HPDE6-E6E7 (cell line): ENCODE data around the gene UNC13D.
A peak's percentile ranks its signal among the peaks of the same experiment; 100 is the strongest.
"Not testable (repeated sequence)": the region's sequence is repeated elsewhere in the genome, so short reads cannot be mapped to it uniquely, and the experiment has no call there.

ENCODE experiments used
- DNase-seq: peaks from one replicate; pipeline ENCODE4 v3.0.0; 2011; ENCODE audit warnings: missing footprints; ENCODE audit errors: extremely low spot score

UNC13D gene

DNA sequence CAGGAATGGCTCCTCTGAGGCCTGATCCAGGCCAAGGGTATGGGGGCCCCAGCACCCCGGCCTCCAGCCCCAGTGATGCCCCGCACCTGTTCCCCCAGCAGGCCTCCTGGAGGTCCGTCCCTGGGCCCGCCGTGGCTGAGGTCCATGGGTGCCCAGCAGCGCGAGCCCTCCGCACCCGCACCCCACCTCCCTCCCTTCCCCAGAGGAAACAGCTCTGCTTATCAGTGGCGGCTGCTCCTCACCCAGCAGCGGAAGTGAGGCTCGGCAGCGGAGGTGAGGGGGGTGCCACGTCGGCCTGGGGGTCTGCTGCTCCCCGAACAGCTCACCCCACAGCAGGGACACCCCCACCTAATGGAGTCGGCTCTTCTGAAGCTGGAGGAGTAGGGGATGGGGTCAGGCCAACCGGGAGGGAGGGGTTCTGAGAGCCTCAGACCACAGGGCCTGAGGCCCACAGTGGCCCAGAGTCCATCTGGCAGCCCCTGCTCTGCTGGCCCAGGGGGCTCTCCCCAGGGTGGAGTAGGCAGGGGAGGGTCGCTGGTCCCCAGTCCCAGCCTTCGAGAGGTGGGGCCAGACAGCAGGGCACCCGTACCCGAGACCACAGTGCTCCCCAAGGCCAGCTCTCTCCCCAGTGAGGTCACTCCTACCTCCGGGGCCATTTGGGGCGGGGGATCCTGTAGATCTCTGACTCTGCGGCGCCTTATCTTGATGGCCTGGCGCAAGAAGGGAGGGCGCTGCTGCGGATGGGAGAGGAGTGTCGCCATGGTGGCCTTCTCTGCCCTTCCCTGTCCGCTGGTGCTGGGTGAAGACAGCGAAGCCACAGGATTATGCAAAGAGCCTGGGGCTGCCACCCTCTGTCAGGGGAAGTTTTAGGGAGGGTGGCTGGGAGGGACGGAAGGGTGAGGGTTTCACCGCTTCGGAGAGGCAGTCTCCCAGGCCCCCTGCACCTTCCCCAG, at the start of gene UNC13D:
UNC13D (minus strand) TSS at position 828 of the 953 bp plus-strand sequence; CDS start at position 761, 67 bp downstream.
- peak; percentile 40 for DNase-seq

- no peak for DNase-seq
Observed at GRCh38 chr17:75893305-75894048, 49.3 kb upstream of the UNC13D start.

- no peak for DNase-seq
Observed at GRCh38 chr17:75892556-75893224, 48.5 kb upstream of the UNC13D start.

DNA sequence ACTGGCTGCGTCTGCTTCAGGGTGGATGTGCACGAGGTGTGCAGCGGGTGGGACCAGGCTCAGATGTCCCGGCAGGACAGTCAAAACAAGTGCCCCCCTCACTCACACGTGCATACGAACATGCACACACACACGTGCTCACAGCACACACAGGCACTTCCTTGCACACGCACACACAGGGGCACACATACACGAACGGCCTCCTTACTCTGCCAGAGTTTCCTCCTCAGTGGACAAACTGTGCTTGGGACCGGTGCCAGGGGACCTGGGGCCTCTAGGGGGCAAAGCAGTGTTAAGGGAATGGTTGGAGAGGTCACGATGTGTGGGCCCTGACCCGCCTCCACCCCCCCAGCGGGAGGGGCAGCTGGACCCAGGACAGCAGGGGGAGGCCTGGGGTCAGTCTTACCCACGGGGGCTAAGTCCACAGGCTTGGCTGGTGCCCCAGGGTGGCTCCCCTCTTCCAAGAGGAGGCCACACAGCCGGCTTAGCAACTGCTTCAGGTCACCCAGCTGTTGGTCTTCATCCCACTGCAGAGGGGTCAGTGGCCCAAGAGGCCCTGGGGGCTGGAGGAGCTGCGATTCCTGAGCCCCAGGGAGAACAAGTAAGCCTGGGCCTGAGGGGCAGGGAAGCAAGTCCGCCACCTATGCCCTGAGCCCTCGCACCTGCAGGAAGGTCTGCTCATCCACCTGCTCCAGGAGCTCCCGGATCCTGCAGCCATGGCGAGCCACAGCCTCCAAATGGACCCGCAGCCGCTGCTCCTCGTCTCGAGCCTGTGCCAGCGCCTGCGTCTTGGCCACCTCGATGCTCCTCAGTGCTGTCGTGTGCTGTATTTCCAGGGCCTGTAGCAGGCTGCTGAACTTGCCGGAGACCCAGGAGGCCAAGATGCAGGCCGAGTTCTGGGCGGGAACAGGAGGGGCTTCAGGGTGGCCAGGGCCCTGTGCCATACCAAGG, 47.7 kb upstream of the UNC13D start:
- no peak for DNase-seq

- DNase-seq = no peak
Observed at GRCh38 chr17:75891022-75891604, 46.9 kb upstream of the UNC13D start.

DNA sequence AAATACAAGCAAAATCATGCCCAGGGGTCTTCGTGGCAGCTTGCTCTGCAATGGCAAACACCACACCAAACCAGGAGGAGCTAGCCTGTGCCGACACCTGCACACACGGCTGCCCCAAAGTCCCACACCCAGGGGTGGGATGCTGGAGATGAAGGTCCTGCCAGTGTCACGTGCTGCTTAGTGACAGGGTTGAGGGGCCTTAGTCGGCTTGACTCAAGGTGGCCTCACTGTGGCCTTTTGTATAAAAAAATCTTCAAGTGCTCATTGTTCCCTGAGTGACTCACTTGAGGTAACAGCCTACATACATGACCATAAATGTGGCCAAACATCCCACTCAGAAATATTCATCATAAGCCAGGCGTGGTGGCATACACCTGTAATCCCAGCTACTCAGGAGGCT, 45.2 kb upstream of the UNC13D start:
- DNase-seq = no peak

- no peak for DNase-seq
Observed at GRCh38 chr17:75888484-75888883, 44.3 kb upstream of the UNC13D start.

- DNase-seq = not testable (repeated sequence)
Observed at GRCh38 chr17:75885860-75886259, 41.7 kb upstream of the UNC13D start.

DNA sequence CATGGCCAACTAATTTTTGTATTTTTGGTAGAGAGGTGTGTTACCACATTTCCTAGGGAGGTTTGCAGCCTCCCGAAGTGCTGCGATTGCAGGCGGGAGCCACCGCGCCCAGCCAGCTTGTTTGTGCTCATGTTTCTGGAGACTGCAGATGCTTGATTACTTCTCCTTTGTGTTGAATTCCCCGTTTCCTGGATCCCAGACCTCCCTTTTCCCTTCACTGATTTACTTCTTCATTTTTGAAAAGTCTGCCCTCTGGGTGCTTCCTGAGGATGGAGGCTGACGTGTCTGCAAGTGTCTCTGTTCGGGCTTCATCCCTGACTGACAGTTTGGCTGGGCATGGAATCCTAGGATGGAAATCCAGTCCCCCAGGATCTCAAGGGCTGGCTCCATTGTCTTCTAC, 41.2 kb upstream of the UNC13D start:
- DNase-seq = no peak

- DNase-seq = no peak
Observed at GRCh38 chr17:75881678-75882454, 37.7 kb upstream of the UNC13D start.

- no peak for DNase-seq
Observed at GRCh38 chr17:75880266-75880665, 36.1 kb upstream of the UNC13D start.

DNA sequence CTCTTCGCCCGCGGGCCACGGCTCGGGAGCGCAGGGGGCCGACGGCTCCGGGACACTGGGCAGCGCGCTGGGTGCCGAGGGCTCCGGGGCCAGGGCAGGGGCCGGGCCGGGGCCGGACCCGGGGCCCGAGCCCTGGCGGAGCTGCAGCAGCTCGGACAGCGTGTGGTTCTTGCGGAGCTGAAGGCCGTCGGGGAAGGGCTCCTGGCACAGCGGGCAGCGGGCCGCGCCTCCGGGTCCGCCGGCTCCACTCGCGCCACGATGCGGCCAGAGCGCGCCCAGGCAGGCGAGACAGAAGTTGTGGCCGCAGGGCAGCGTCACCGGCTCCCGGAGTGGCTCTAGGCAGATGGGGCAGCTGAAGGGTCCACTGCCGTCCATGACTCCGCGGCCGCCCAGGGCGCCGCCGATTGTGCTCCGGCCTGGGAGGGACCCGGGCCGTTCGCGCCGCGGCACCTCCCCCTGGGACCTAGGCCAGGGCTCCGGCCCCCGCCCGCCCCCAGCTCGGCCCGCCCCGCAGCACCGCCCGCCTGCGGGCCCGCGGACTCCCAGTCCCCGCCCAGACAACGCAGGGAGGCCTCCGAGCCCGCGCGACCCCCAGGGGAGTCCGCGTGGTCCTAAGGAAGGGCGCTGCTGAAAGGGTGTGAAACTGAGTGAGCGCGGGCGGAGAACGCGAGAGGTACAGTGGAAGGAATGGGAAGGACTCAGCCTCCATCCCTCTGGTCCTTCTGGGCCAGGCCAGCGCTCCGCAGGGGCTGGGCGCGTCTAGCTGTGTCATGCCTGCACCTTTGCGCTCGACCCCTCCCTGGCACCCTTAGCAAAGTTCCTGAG, 34.2 kb upstream of the UNC13D start, which contains the start of gene TRIM47:
TRIM47 (minus strand) TSS at position 408 of the 825 bp plus-strand sequence; CDS start at position 375, 33 bp downstream.
- peak; percentile 57 for DNase-seq

DNA sequence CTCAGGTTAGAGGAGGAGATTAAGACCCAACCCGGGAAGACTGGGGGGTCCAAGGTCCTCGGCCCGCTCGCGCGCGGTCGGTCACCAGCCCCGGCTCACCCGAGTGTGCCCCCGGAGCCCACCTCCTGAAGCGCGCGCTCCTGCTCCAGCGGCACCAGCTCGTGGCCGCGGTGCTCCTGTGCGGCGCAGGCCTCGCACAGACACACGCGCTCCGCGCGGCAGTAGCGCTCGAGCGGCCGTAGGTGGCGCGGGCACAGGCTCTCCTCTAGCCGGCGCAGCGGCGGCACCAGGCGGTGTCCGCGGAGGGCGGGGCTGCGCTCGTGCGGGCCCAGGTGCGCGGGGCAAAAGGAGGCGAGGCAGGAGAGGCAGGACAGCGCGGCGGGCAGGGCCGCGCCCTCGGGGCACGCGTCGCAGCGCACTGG, 33.6 kb upstream of the UNC13D start:
- peak; percentile 64 for DNase-seq

GRCh38 chr17:75876938-75877751, 32.9 kb upstream of the UNC13D start:
- peak; percentile 53 for DNase-seq

DNA sequence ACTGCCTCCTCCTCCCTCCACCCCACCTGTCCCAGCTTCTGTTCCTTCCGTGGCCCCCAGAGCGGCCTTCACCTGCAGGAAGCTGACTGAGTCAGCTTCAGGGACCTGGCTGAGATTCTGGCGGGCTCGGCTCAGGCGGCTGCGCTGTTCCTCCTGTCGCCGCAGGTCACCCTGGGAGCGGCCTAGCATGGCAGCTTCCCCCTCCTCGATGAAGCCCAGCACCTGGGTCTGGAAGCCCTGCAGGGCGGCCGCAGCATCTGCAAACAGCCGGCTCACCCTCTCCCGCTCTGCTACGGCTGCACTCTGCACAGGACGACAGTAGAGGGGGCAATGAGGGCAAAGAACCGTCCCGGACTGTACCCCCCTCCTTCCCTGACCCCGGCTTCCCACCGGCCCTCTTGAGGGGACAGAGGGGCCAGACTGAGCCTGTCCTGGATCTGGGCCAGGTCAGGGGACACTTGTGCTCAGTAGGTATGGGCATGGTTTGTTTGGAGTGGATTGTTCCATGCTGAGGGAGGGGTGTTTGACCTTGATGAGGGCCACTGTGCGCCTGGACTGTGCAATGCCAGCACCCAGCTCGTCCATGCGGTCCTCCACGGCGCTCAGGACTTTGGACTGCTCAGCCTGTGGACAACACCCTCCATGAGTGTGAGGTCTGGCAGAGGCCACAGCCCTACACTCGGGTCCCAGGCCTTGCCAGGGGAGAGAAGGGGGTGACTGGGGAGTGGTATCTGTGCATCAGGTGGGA, 32.2 kb upstream of the UNC13D start:
- peak; percentile 79 for DNase-seq

- no peak for DNase-seq
Observed at GRCh38 chr17:75875940-75876189, 31.7 kb upstream of the UNC13D start.

DNA sequence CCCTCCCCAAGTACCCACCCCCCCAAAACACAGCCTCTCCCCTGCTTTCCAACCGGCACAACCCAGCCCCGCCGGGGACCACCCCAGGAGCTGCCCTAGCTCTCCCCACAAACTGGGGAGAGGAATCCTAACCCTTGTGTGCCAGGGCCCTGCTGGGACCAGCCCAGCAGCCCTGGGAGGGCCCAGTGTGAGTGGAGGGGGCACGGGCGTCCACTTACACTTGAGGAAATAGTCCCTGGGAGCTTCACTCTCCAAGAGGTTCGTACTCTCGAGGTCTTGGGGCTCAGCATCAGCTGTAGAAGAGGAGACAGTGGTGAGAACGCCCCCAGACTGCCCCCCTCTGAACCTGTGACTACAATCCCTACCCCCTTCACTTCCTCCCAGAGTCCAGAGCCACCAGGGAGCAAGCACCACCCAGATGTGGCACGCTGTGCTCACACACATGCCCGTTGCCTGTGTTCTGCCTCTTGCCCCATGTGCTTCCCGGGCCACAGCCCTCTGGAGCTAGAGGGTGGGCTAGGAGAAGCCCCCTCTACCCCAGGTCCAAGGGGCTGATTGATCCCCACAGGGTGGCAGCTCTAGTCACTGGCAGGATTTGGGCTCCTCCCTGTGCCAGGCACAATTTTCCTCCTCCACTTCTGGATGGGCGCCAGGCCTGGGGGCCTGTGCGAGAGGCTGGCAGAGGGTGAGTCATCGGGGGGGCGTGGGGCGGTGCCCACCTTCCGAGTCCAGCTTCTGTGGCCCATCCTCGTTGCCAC, 31.2 kb upstream of the UNC13D start:
- no peak for DNase-seq
